ENCODE data around the gene NUP58. TPM values are rescaled to one million over a fixed set of nuclear protein-coding genes. Genes with fewer than 3 reads are reported as not detected.

The NUP58 gene
- total and polyA plus RNA-seq, 10 of the 15 experiments (the other 5 are each of a cell fraction or from before 2014, with no cell fraction given): 12.1 to 78.0 (median 48.9) TPM

GRCh38 chr13:25301347-25302113 lies at the start of gene NUP58 (continued):
- no peak for TF ChIP-seq HDAC6 (IDR thresholded peaks at IDR 0.05; ENCODE audit: unreplicated experiment)
- peak; percentile 71; the same call in 1 of the 2 replicates for TF ChIP-seq TAF1 (IDR thresholded peaks at IDR 0.05; ENCODE audit: borderline replicate concordance, low read depth, low read length)
- TF ChIP-seq HSF1 (IDR thresholded peaks at IDR 0.05; ENCODE audit: low read depth, low read length): no peak
- TF ChIP-seq RFX5 (IDR thresholded peaks at IDR 0.05; ENCODE audit: low read depth, low read length): no peak; the same call in 1 of the 2 replicates
- TF ChIP-seq BCL11A (IDR thresholded peaks at IDR 0.05; ENCODE audit: low read depth, low read length): no peak
- TF ChIP-seq EED (IDR thresholded peaks at IDR 0.05; ENCODE audit: low read depth): peak; percentile 54; the same call in 1 of the 2 replicates
- no peak for TF ChIP-seq ZNF622 (IDR thresholded peaks at IDR 0.05)
- peak; percentile 72 for TF ChIP-seq HCFC1 (IDR thresholded peaks at IDR 0.05; ENCODE audit: low read length)
- no peak for TF ChIP-seq NFXL1 (IDR thresholded peaks at IDR 0.05; ENCODE audit: borderline replicate concordance)
- no peak for TF ChIP-seq MLLT1 (IDR thresholded peaks at IDR 0.05)
- peak; percentile 29 for TF ChIP-seq SIX5 (IDR thresholded peaks at IDR 0.05; ENCODE audit: low read depth, low read length, severe bottlenecking)
- no peak for TF ChIP-seq NR2F1 (conservative IDR thresholded peaks at IDR 0.05)
- TF ChIP-seq ASH2L (IDR thresholded peaks at IDR 0.05; ENCODE audit: borderline replicate concordance, low read depth): no peak
- peak; percentile 14 to 59; a peak in 3 of 4 replicates for TF ChIP-seq EP300 (IDR thresholded peaks at IDR 0.05; ENCODE audit: borderline replicate concordance in 1 of 2, control insufficient read depth in 1 of 2, low read depth in 2 of 2, low read length in 2 of 2)
- TF ChIP-seq MYC (IDR thresholded peaks at IDR 0.05; ENCODE audit: insufficient read depth, insufficient read length, insufficient replicate concordance, low read length, severe bottlenecking): no peak
- TF ChIP-seq IRF5 (IDR thresholded peaks at IDR 0.05; ENCODE audit: borderline replicate concordance): no peak
- no peak for TF ChIP-seq SUPT20H (IDR thresholded peaks at IDR 0.05; ENCODE audit: borderline replicate concordance, control insufficient read depth, low read depth, low read length)
- TF ChIP-seq NFYB (IDR thresholded peaks at IDR 0.05; ENCODE audit: insufficient read depth, low read depth, low read length): peak; percentile 73; the same call in 1 of the 2 replicates
- no peak for TF ChIP-seq IRF4 (IDR thresholded peaks at IDR 0.05; ENCODE audit: low read depth, low read length)
- TF ChIP-seq PKNOX1 (IDR thresholded peaks at IDR 0.05): 0 out of 2 replicates have a peak, but pooled peaks have one; percentile 23
- TF ChIP-seq MXI1 (IDR thresholded peaks at IDR 0.05; ENCODE audit: low read depth, low read length): peak; percentile 65; the same call in 1 of the 2 replicates
- no peak for TF ChIP-seq RCOR1 (conservative IDR thresholded peaks at IDR 0.05; ENCODE audit: low read depth, low read length)

Data from GM12878 (cell line).